Transverse colon (tissue), 4 donors: ENCODE results near the gene TOB1. TPM values are rescaled to one million over a fixed set of nuclear protein-coding genes. Genes with fewer than 3 reads are reported as not detected.

Experiments
- DNase-seq: peaks from one replicate; pipeline ENCODE4 v3.0.0-alpha.2; 2019
- H3K27ac ChIP-seq, 4 donors: fragments of 200-600 bp; sonication (generic); 2 replicates each; pipeline ENCODE4 v1.5.1; 2016 to 2018; ENCODE audit warnings: inconsistent platforms in 4 of 4
- H3K27me3 ChIP-seq: fragments of 200-600 bp; sonication (generic); 2 replicates; pipeline ENCODE4 v1.5.1; 2017; ENCODE audit warnings: inconsistent platforms
- H3K36me3 ChIP-seq, 4 donors: fragments of 200-600 bp; sonication (generic); 2 replicates each; pipeline ENCODE4 v1.5.1; 2017 to 2019; ENCODE audit warnings: inconsistent platforms in 4 of 4
- H3K4me1 ChIP-seq, 4 donors: fragments of 200-600 bp; sonication (generic); 2 replicates each; pipeline ENCODE4 v1.5.1; 2017 to 2020; ENCODE audit warnings: inconsistent platforms in 4 of 4
- H3K4me3 ChIP-seq, 4 donors: fragments of 200-600 bp; sonication (generic); 1 replicate in 1 of 4; 2 replicates in 3 of 4; pipeline versions ENCODE4 v1.5.1 to v1.6.1; 2017 to 2019; ENCODE audit warnings: inconsistent platforms in 4 of 4
- H3K9me3 ChIP-seq, 2 donors: fragments of 200-600 bp; sonication (generic); 2 replicates each; pipeline ENCODE4 v1.5.1; 2017 to 2019; ENCODE audit warnings: inconsistent platforms in 2 of 2
- CTCF ChIP-seq, 5 experiments: fragments of 200-600 bp in 3 of 5; fragments of 450-650 bp in 2 of 5; sonication (generic) in 3 of 5; IDR thresholded peaks; 1 replicate in 2 of 5; 2 replicates in 3 of 5; pipeline ENCODE4 v1.5.1; 2016 to 2017; ENCODE audit warnings: antibody characterized with exemption in 5 of 5, inconsistent platforms in 3 of 5, mild to moderate bottlenecking in 2 of 5, moderate library complexity in 1 of 5
- EP300 ChIP-seq: sonication (generic); formaldehyde crosslinking; IDR thresholded peaks from one replicate; pipeline ENCODE4 v1.6.1; 2017; ENCODE audit warnings: antibody characterized with exemption, low read depth
- POLR2A ChIP-seq: fragments of 450-650 bp; IDR thresholded peaks from one replicate; pipeline ENCODE4 v1.6.1; 2016; ENCODE audit warnings: antibody characterized with exemption, mild to moderate bottlenecking, moderate library complexity
- POLR2AphosphoS5 ChIP-seq, 3 donors: sonication (generic); formaldehyde crosslinking; IDR thresholded peaks; one replicate each; pipeline ENCODE4 v1.6.1; 2016; ENCODE audit warnings: antibody characterized with exemption in 3 of 3
- WGBS, 2 donors: methylation state at CpG; one replicate each; pipeline ENCODE4 v1.1.5; 2018; ENCODE audit warnings: low coverage in 1 of 2; 5-methylcytosine and 5-hydroxymethylcytosine counted together
- in situ Hi-C, 4 donors: fragments of 200-750 bp; cut with MboI; loops; one replicate each; pipeline versions ENCODE4 v1.15.0 to v1.15.1; 2017; ENCODE audit warnings: low sequenced_read_pairs in 3 of 4, low pct_ligation_motif_present in 1 of 4, low pct_unique_long_range_greater_than_20kb in 1 of 4
- intact Hi-C: fragments of 100-400 bp; cut with DNase I; formaldehyde crosslinking; loops from one replicate; pipeline ENCODE4 v1.15.1; 2023; ENCODE audit warnings: low total_unique reads
- total RNA-seq, 4 donors: library from RNA; depleted of rRNA; stranded (reverse); fragments of >200 nt; gene quantifications; one replicate each; pipeline ENCODE4 v1.1.0, GENCODE V29; 2016

TOB1 gene
- total RNA-seq, 4 donors from 2014 or later, result 69.1 to 88.3 (median 75.5) TPM

- intact Hi-C loops, result no loop called here
- Histone ChIP-seq H3K4me1 (peaks cover 0 to 33% (median 7%) of the 10 kb centered on the region in 4 donors), H3K27me3 (no peaks in the 10 kb centered on the region), H3K27ac (peak overlapping the region; percentile 57 to 66 (median 63)), H3K4me3 (no peak overlapping the region), H3K36me3 (no peaks in the 10 kb centered on the region), H3K9me3 (no peaks in the 10 kb centered on the region)
- in situ Hi-C loops, result no loop called here
- peak; percentile 46 for DNase-seq
- no peak for TF ChIP-seq POLR2A
- TF ChIP-seq POLR2AphosphoS5 (IDR thresholded peaks at IDR 0.05), result peak in 2 of 3 donors; percentile 36 to 41
- WGBS, 2 donors, result 30 to 71% methylated on average over 2 to 28 of the region's 28 CpGs
Observed at GRCh38 chr17:50893183-50893993, 27.2 kb upstream of the TOB1 start.

GRCh38 chr17:50892101-50892776 lies 26.1 kb upstream of the TOB1 start:
- H3K9me3 ChIP-seq, result no peaks in the 10 kb centered on the region
- no peak for DNase-seq
- intact Hi-C loops (no loop called here), in situ Hi-C loops (no loop called here)
- H3K27me3 ChIP-seq, result no peaks in the 10 kb centered on the region
- peaks cover 0 to 33% (median 7%) of the 10 kb centered on the region in 4 donors for H3K4me1 ChIP-seq
- H3K27ac ChIP-seq, result no peak overlapping the region
- no peaks in the 10 kb centered on the region for H3K36me3 ChIP-seq
- TF ChIP-seq CTCF (IDR thresholded peaks at IDR 0.05), result no peak
- TF ChIP-seq POLR2AphosphoS5 (IDR thresholded peaks at IDR 0.05), result no peak
- no peak for TF ChIP-seq POLR2A
- no peak for TF ChIP-seq EP300
- no peak overlapping the region for H3K4me3 ChIP-seq
- 76 to 81% methylated on average over 5 to 10 of the region's 10 CpGs for WGBS, 2 donors

GRCh38 chr17:50891577-50891989 lies 25.4 kb upstream of the TOB1 start:
- no peaks in the 10 kb centered on the region for H3K9me3 ChIP-seq
- H3K27me3 ChIP-seq, result no peaks in the 10 kb centered on the region
- WGBS, 2 donors, result 93% methylated on average over 4 of the region's 4 CpGs; no CpG with 5 or more reads in 1 of the 2 donors
- TF ChIP-seq POLR2A (no peak), CTCF (IDR thresholded peaks at IDR 0.05) (no peak), POLR2AphosphoS5 (IDR thresholded peaks at IDR 0.05) (no peak), EP300 (no peak)
- no peak overlapping the region for H3K4me3 ChIP-seq
- H3K4me1 ChIP-seq, result peaks cover 0 to 34% (median 11%) of the 10 kb centered on the region in 4 donors
- no peak overlapping the region for H3K27ac ChIP-seq
- in situ Hi-C loops (no loop called here), intact Hi-C loops (no loop called here)
- no peak for DNase-seq
- no peaks in the 10 kb centered on the region for H3K36me3 ChIP-seq

- 68 to 92% methylated on average over 6 to 12 of the region's 12 CpGs for WGBS, 2 donors
- no peak for DNase-seq
- Histone ChIP-seq H3K4me3 (no peak overlapping the region), H3K4me1 (peaks cover 0 to 36% (median 12%) of the 10 kb centered on the region in 4 donors), H3K36me3 (no peaks in the 10 kb centered on the region), H3K9me3 (no peaks in the 10 kb centered on the region), H3K27ac (no peak overlapping the region), H3K27me3 (no peaks in the 10 kb centered on the region)
- intact Hi-C loops, result no loop called here
- TF ChIP-seq POLR2A, result no peak
- TF ChIP-seq POLR2AphosphoS5 (IDR thresholded peaks at IDR 0.05), result no peak
- in situ Hi-C loops, result no loop called here
Observed at GRCh38 chr17:50890675-50891516, 24.7 kb upstream of the TOB1 start.
